GM12878 (cell line): ENCODE results near the gene TRIM25. TPM values are rescaled to one million over a fixed set of nuclear protein-coding genes. Genes with fewer than 3 reads are reported as not detected.

Experiments used
- ATAC-seq: fragments of 200-7000 bp; cut with Tn5 transposase; 3 replicates; pipeline ENCODE4 v1.9.1; 2020; ENCODE audit warnings: mild to moderate bottlenecking, moderate library complexity
- BruUV-seq: library from RNA; stranded (reverse); fragments of 400-500 nt; replicated peaks from 2 replicates; lab custom pipeline; 2021; lab: Mats Ljungman, UMichigan
- CTCF ChIA-PET: fragments of 300-600 bp; sonication (Branson Sonifier 250); formaldehyde crosslinking; extraction: SDS; loops from one replicate; lab custom pipeline; 2021; ENCODE audit warnings: inconsistent platforms; lab: Yijun Ruan, JAX
- POLR2A ChIA-PET: fragments of 350-600 bp; formaldehyde crosslinking; extraction: SDS; loops from one replicate; lab custom pipeline; 2021; ENCODE audit warnings: inconsistent platforms; lab: Charles Lee
- RAD21 ChIA-PET: fragments of 300-600 bp; sonication (Branson Sonifier 250); formaldehyde crosslinking; loops from one replicate; lab custom pipeline; 2023; ENCODE audit warnings: antibody characterized with exemption; ENCODE audit not compliant: unreplicated experiment; lab: Charles Lee
- SMC1A ChIA-PET: fragments of 300-600 bp; sonication (Branson Sonifier 250); formaldehyde crosslinking; loops from one replicate; lab custom pipeline; 2023; ENCODE audit not compliant: unreplicated experiment, uncharacterized antibody; lab: Charles Lee
- DNase-seq: peaks from one replicate; pipeline ENCODE4 v3.0.0-alpha.2; 2011; ENCODE audit warnings: low read depth, low spot score
- FAIRE-seq: peaks from 3 replicates; lab custom pipeline; 2011; peaks lifted over from hg19 to GRCh38; lab: Jason Lieb, UNC
- H2AFZ ChIP-seq: 2 replicates; pipeline ENCODE4 v1.6.0; 2011; ENCODE audit warnings: low read depth, low read length, control low read depth; ENCODE audit not compliant: control insufficient read depth
- H3K27ac ChIP-seq: 2 replicates; pipeline ENCODE4 v1.5.1; 2011; ENCODE audit warnings: control low read depth; ENCODE audit not compliant: control insufficient read depth, insufficient read depth
- H3K27me3 ChIP-seq, 2 experiments: replicated peaks in 1 of 2; 2 replicates each; pipeline versions ENCODE4 v1.6.0 to v1.6.1; 2011; ENCODE audit warnings: low read length in 1 of 2; ENCODE audit not compliant: control insufficient read depth in 2 of 2, insufficient read depth in 2 of 2
- H3K36me3 ChIP-seq, 2 experiments: 2 replicates each; pipeline ENCODE4 v1.5.1; 2011; ENCODE audit warnings: low read length in 1 of 2; ENCODE audit not compliant: control insufficient read depth in 2 of 2, insufficient read depth in 2 of 2
- H3K4me1 ChIP-seq: 2 replicates; pipeline ENCODE4 v1.6.1; 2011; ENCODE audit warnings: mild to moderate bottlenecking, low read length, moderate library complexity, mixed read lengths; ENCODE audit not compliant: control insufficient read depth, insufficient read depth
- H3K4me2 ChIP-seq: 2 replicates; pipeline ENCODE4 v1.6.0; 2011; ENCODE audit warnings: control low read depth; ENCODE audit not compliant: control insufficient read depth, insufficient read depth
- H3K4me3 ChIP-seq: fragments of 200-600 bp; sonication (generic); 2 replicates; pipeline ENCODE4 v1.5.1; 2016
- H3K79me2 ChIP-seq: 2 replicates; pipeline ENCODE4 v1.6.0; 2011; ENCODE audit warnings: low read length; ENCODE audit not compliant: control insufficient read depth, insufficient read depth
- H3K9ac ChIP-seq: 2 replicates; pipeline ENCODE4 v1.8.0; 2011; ENCODE audit warnings: low read length, control low read depth, mixed read lengths; ENCODE audit not compliant: control insufficient read depth, insufficient read depth
- H3K9me3 ChIP-seq: replicated peaks from 3 replicates; pipeline ENCODE4 v1.5.1; 2011; ENCODE audit warnings: mild to moderate bottlenecking, low read length; ENCODE audit not compliant: control insufficient read depth, insufficient read depth
- H4K20me1 ChIP-seq: 2 replicates; pipeline ENCODE4 v1.6.0; 2011; ENCODE audit not compliant: control insufficient read depth, insufficient read depth
- E2F4 ChIP-seq: IDR thresholded peaks from 2 replicates; pipeline ENCODE4 v1.6.1; 2012; ENCODE audit warnings: low read depth, low read length, improper control_type of control experiment
- KLF5 ChIP-seq: fragments of 450-650 bp; IDR thresholded peaks from 2 replicates; pipeline ENCODE4 v1.6.1; 2014; ENCODE audit warnings: mild to moderate bottlenecking; ENCODE audit not compliant: partially characterized antibody
- NR2C1 ChIP-seq: fragments of 450-650 bp; IDR thresholded peaks from 2 replicates; pipeline ENCODE4 v1.6.1; 2017; ENCODE audit warnings: antibody characterized with exemption, mild to moderate bottlenecking, moderate library complexity
- NR2F1 ChIP-seq: fragments of 450-650 bp; conservative IDR thresholded peaks from 2 replicates; pipeline ENCODE4 v1.6.1; 2017; ENCODE audit warnings: mild to moderate bottlenecking
- SMAD1 ChIP-seq: fragments of 450-650 bp; IDR thresholded peaks from 2 replicates; pipeline ENCODE4 v1.6.1; 2018; ENCODE audit warnings: mild to moderate bottlenecking, low read depth; ENCODE audit not compliant: partially characterized antibody
- SMARCA5 ChIP-seq: fragments of 450-650 bp; IDR thresholded peaks from 2 replicates; pipeline ENCODE4 v1.6.1; 2017; ENCODE audit warnings: mild to moderate bottlenecking
- SREBF1 ChIP-seq: IDR thresholded peaks from 2 replicates; pipeline ENCODE4 v1.6.1; 2012; ENCODE audit warnings: mild to moderate bottlenecking, low read length
- TCF12 ChIP-seq: IDR thresholded peaks from 2 replicates; pipeline ENCODE4 v1.6.1; 2011; ENCODE audit warnings: low read depth, mild to moderate bottlenecking, low read length
- WRNIP1 ChIP-seq: IDR thresholded peaks from 2 replicates; pipeline ENCODE4 v1.6.1; 2011; ENCODE audit warnings: low read depth, low read length, improper control_type of control experiment, borderline replicate concordance
- WGBS: methylation state at CpG from one replicate; pipeline ENCODE4 v1.1.6; 2016; ENCODE audit warnings: low lambda C conversion rate; ENCODE audit not compliant: insufficient replicate concordance, insufficient coverage; ENCODE audit errors: missing lambda C conversion rate; 5-methylcytosine and 5-hydroxymethylcytosine counted together
- in situ Hi-C: fragments of 300-500 bp; cut with MboI; formaldehyde crosslinking; loops from 9 replicates; pipeline ENCODE4 v1.14.3; 2018; ENCODE audit warnings: mixed read lengths
- intact Hi-C: fragments of 100-400 bp; cut with micrococcal nuclease; formaldehyde crosslinking; loops from one replicate; pipeline ENCODE4 v1.14.2; 2022; ENCODE audit not compliant: unreplicated experiment
- polyA plus RNA-seq, 11 experiments: library from polyadenylated mRNA; depleted of rRNA in 4 of 11; unstranded in 6 of 11; stranded (reverse) in 5 of 11; fragments of >200 nt; fragmentation: Nextera tagmentation in 4 of 11; fragmentation: Illumina TruSeq in 1 of 11; extraction: Ambion mirVana in 4 of 11; extraction: Trizol in 1 of 11; gene quantifications; 1 replicate in 1 of 11; 2 replicates in 10 of 11; pipeline versions ENCODE4 v1.2.1 to v1.2.3, GENCODE V29; 2011 to 2016; ENCODE audit warnings: inconsistent platforms in 2 of 11, missing spikeins in 2 of 11, low read depth in 1 of 11
- total RNA-seq, 4 experiments: library from RNA; depleted of rRNA in 3 of 4; stranded (reverse); fragments of >200 nt in 3 of 4; fragmentation: Illumina TruSeq in 1 of 4; extraction: Trizol in 1 of 4; gene quantifications; 2 replicates each; pipeline versions ENCODE4 v1.2.1 to v1.2.3, GENCODE V29; 2013 to 2021
- TF ChIP-seq, protein P1 (sequence below): IDR thresholded peaks from 2 replicates; pipeline ENCODE4 v1.6.1; 2011; ENCODE audit warnings: mild to moderate bottlenecking, low read depth, low read length, moderate library complexity; ENCODE audit not compliant: insufficient replicate concordance

The TRIM25 gene
- total and polyA plus RNA-seq, 10 of the 15 experiments (the other 5 are each of a cell fraction or from before 2014, with no cell fraction given): 10.5 to 123 (median 51.3) TPM

- TF ChIP-seq, protein P1, sequence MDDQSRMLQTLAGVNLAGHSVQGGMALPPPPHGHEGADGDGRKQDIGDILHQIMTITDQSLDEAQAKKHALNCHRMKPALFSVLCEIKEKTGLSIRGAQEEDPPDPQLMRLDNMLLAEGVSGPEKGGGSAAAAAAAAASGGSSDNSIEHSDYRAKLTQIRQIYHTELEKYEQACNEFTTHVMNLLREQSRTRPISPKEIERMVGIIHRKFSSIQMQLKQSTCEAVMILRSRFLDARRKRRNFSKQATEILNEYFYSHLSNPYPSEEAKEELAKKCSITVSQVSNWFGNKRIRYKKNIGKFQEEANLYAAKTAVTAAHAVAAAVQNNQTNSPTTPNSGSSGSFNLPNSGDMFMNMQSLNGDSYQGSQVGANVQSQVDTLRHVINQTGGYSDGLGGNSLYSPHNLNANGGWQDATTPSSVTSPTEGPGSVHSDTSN: no peak
- no peak for TF ChIP-seq KLF5
- no peak for TF ChIP-seq WRNIP1
- TF ChIP-seq SMAD1: no peak
- no peak for TF ChIP-seq E2F4
- no peak for TF ChIP-seq SMARCA5
Observed at GRCh38 chr17:56945938-56946505, 32.2 kb upstream of the TRIM25 start (continued).

GRCh38 chr17:56943505-56944125 is 29.8 kb upstream of the TRIM25 start:
- Histone ChIP-seq H3K36me3 (peaks cover 2 to 20% of the 10 kb centered on the region in 2 experiments; a peak in 3 of 4 replicates), H3K27ac (no peak overlapping the region), H3K27me3 (no peaks in the 10 kb centered on the region), H3K79me2 (no peaks in the 10 kb centered on the region), H4K20me1 (no peaks in the 10 kb centered on the region), H3K4me3 (no peak overlapping the region), H3K4me1 (no peaks in the 10 kb centered on the region), H3K9me3 (no peaks in the 10 kb centered on the region), H3K9ac (no peak overlapping the region), H2AFZ (no peak overlapping the region), H3K4me2 (no peak overlapping the region)
- no TSS peak for BruUV-seq
- WGBS: 62% methylated on average over 10 of the region's 10 CpGs
- POLR2A ChIA-PET: interaction anchor here (1.1 kb wide), 1 partner anchor 124 kb away, joined by 3 read pairs; no protein-coding TSS in a partner anchor
- RAD21 ChIA-PET: interaction anchor here (0.9 kb wide), 1 partner anchor 124 kb away, joined by 4 read pairs; no protein-coding TSS in a partner anchor
- TF ChIP-seq WRNIP1 (no peak), NR2F1 (no peak), TCF12 (no peak), SREBF1 (no peak), NR2C1 (no peak)
- in situ Hi-C loops: no loop called here
- intact Hi-C loops: loop anchor here (10.0 kb wide), 1 partner anchor 229 kb away; no protein-coding TSS in a partner anchor
- SMC1A ChIA-PET: interaction anchor here (3.1 to 5.5 kb wide), 2 partner anchors 122 to 125 kb away, joined by 9 to 27 read pairs; no protein-coding TSS in a partner anchor
- ATAC-seq (no peak), FAIRE-seq (no peak), DNase-seq (no peak)
- CTCF ChIA-PET: interaction anchor here (0.7 to 7.6 kb wide), 3 partner anchors 124 to 228 kb away, joined by 3 to 184 read pairs (median 3); no protein-coding TSS in a partner anchor
